NCI-H524 (cell line): ENCODE results near the gene SHC1.
A peak's percentile ranks its signal among the peaks of the same experiment; 100 is the strongest.

Experiments used
- DNase-seq, 2 experiments: peaks; one replicate each; lab custom pipeline; 2025; lab: John Stamatoyannopoulos, UW

The SHC1 gene, protein sequence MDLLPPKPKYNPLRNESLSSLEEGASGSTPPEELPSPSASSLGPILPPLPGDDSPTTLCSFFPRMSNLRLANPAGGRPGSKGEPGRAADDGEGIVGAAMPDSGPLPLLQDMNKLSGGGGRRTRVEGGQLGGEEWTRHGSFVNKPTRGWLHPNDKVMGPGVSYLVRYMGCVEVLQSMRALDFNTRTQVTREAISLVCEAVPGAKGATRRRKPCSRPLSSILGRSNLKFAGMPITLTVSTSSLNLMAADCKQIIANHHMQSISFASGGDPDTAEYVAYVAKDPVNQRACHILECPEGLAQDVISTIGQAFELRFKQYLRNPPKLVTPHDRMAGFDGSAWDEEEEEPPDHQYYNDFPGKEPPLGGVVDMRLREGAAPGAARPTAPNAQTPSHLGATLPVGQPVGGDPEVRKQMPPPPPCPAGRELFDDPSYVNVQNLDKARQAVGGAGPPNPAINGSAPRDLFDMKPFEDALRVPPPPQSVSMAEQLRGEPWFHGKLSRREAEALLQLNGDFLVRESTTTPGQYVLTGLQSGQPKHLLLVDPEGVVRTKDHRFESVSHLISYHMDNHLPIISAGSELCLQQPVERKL

GRCh38 chr1:154970631-154971340 lies at the start of gene SHC1:
Gene SHC1, minus strand, starts transcription at chr1:154970747. Its CDS starts 221 bp downstream, at chr1:154970526.
- DNase-seq: no peak

- DNase-seq: no peak
Measured at GRCh38 chr1:155019377-155020245, 49.1 kb upstream of the SHC1 start.

- peak in 1 of 2 experiments; percentile 44 for DNase-seq
Measured at GRCh38 chr1:155018617-155019348, 48.2 kb upstream of the SHC1 start.

- DNase-seq: no peak
Measured at GRCh38 chr1:155017946-155018316, 47.4 kb upstream of the SHC1 start.

DNA sequence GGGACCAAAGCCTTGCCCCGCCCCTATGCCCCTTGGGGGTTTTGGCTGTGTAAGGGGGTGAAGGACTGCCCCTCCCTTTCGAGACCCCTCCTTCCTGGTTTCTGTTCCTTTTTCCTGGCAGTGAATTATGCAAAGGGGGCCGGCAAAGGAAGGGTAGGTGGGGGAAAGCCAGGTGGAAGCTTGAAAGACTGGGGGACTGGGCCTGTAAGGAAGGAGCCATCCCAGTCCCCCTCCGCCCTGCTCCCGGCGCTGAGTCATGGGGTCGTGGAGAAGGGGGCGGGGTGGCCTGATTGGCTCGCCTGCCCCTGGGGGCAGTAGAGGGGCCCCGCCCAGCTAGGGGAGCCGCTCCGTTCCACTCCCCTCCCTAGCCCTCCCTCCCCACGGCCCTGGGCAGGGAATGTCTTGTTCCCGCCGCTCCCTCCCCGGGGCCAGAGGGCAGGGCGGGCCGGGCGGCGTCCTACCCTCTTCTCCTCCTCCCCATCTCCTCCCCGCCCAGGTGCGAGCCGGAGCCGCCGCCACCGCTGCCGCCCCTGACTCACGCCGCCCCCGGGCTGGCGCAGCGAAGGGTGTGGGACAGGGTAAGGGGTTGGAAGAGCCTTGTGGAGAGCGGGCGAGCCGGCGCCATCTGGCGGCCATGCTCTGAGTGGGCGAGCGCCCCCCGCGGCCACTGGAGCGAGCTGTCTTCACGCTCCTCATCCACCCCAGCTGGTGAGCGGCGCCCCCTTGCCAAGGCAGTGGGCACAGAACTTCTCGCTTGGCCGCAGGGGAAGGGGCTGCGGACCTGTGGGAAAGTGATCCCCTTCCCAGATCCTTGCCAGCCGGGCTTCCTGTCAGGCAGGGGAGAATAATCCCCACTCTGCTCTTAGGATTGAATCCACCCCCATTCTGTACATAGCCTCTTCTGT lies 46.7 kb upstream of the SHC1 start:
- peak; percentile 72 to 86 for DNase-seq

- DNase-seq: no peak
Measured at GRCh38 chr1:155016231-155016831, 45.8 kb upstream of the SHC1 start.

DNA sequence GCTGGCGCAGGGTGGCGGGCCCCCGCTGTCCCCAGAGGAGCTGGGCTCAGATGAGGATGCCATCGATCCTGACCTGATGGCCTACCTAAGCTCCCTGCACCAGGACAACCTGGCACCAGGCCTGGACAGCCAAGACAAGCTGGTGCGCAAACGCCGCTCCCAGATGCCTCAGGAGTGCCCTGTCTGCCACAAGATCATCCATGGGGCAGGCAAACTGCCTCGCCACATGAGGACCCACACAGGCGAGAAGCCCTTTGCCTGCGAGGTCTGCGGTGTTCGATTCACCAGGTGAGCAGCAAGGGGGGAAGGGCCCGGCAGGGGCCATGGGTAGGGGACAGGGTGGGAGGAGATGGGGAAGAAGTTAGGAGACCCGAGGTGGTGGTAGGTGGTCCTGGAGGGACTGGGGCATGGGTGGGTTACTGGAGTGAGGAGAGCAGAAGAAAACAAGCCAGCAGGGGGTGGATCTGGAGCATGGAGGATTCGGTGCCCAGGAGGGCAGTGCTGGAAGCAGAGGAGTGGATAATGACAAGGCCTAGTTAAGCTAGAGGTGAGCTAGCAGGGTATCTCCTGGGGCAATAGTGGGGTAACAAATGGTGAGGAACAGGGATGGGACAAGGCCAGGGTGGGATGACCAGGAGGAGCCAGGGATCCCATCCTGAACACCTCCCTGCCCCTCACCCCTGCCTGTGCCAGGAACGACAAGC lies 45.1 kb upstream of the SHC1 start:
- no peak for DNase-seq

GRCh38 chr1:155014709-155015508 lies 44.4 kb upstream of the SHC1 start:
- no peak for DNase-seq

DNA sequence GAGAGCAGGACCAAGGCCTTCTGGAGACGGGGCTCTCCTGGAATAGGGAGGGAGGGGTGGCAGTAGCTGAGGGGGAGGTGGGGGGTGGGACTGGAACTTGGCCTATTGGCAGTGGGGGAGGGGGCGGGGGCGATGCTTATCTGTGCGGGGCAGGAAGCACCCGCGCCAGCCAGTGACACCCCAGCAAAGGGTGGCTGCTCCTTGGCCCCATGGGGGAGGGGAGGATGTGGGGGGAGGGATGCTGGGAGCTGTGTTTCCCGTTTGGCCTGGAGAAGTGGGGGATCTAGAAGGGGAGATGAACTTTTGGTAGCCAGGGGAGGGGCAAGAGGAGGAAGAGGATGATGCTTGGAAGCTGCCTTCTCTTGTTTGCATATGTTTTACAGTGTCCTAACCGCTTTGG lies 43.1 kb upstream of the SHC1 start:
- no peak for DNase-seq

- DNase-seq: no peak
Measured at GRCh38 chr1:155012776-155013602, 42.4 kb upstream of the SHC1 start.

DNA sequence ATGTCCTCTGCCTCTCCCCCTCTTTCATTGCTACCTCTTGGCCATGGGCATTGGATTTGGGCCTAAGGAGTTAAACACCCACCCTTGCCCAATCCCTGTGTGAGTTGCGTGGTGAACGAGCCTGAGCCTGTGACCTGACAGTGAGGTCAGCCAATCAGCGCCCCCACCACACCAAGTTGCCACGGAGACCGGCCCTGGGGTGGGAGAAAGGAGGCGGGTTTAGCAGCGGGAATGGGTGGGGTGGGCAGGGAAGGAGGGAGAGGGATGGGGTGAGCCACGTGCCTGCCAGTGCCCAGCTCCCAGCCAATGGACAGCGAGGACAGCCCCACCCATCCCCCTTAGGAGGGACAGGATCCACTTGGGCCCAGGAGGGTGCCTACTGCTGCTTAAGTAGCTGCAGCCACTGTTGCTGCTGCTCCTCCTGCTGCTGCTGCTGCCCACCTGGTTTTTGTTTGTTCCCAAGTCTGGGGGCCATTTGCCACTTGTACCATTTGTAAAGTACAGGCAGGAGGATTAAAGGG lies 41.5 kb upstream of the SHC1 start:
- peak; percentile 97 to 98 for DNase-seq

DNA sequence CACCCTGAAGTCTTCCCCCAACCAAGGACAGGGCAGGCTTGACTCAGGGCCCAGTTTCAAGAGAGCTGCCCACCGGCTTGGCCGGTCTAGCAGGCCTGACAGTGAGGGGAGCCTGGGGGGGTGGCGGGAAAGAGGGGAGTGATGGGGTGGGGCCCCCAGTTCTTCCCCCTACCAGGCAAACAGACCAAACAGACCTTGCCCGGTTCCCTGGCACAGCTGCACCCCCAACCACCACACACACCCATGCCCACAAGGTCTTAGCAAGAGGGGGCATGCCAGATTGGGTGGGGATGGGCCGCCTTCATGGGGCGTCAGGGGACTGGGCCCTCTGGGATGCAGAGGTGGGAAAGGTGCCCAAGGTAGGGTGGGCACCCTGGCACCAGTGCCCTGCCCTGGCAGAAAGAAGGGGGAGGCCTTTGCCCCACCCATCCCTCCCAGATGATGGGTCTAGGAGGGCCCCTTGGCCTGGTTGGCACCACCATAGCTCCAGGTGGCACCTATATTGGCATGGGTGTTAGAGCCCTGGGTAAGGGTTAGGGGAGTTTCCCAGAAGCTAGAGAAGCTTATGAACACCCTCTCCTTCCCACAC lies 41.0 kb upstream of the SHC1 start:
- DNase-seq: no peak

- DNase-seq: peak in 1 of 2 experiments; percentile 59
Measured at GRCh38 chr1:155011004-155011416, 40.5 kb upstream of the SHC1 start.

DNA sequence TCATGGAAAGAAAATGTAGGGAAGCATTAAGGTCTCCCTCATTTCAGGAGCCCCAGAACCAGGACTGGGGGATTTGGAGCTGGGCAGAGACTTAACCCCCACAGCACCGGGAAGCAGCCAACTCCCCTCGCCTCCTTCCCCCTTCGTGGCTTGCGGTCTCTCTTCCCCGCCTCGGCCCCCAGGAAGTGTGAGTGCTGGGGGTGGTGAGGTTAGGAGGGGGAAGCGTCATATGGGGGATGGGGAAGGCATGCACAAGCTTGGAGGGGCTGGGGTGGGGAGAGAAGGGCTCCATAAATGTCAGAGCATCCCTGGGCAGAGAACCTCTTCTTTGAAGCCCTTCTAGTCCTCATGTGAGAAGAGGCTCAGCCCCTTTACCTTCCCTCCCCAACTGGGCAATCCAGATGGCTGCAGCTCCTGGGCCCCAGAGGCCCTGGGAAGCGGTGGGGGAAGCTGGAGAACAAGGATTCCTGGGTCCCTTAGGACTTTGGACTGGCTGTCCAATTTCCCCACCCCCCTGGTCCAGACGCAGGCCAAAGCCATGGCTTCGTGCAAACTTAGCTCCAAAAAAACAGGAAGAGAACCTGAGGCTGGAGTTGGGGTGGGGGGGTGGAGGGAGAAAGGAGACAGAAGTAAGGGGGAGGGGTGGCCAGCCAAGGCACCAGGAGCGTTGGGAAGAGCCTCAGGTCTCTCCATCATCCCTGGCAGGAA lies 39.8 kb upstream of the SHC1 start:
- DNase-seq: no peak

- DNase-seq: no peak
Measured at GRCh38 chr1:155009742-155010141, 39.2 kb upstream of the SHC1 start.

DNA sequence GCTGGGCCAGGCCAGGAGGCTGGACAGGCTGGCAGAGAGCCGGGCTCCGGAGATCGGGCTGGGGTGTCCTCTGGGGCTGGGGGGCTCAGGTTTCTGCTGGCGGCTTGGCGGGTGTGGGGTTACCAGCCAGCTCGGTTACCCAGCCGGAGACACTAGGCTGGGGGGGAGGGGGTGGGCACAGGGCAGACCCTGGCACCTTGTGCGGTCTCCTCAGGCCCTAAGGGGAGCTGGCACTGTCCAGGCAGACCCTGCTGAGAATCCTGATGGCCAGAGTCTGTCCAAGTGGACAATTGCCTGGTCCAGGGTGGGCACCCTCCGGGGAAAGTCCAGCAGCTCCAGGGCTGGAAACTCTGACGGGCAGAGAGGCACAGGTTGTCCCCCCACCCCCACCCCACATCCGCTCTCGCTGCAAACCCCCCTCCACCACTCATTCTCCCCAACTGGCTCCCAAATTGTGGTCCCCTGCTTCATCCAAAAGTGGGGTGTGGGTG lies 38.7 kb upstream of the SHC1 start:
- DNase-seq: no peak
